ENCODE measurements around the gene SLC2A6. TPM values are rescaled to one million over a fixed set of nuclear protein-coding genes. Genes with fewer than 3 reads are reported as not detected.

The SLC2A6 gene
- total RNA-seq = 26.6 and 31.8 TPM in 2 replicates

GRCh38 chr9:133478851-133479711 is at the start of gene SLC2A6:
SLC2A6 (minus strand) TSS chr9:133479099; CDS start chr9:133479059, 40 bp downstream.

GRCh38 chr9:133524679-133525228 is 45.9 kb upstream of the SLC2A6 start, which contains the start of gene MYMK:
MYMK (minus strand) TSS chr9:133524959; CDS start chr9:133524844, 115 bp downstream.

GRCh38 chr9:133459476-133460404 is 19.2 kb downstream of the SLC2A6 start, which contains the start of gene CACFD1:
CACFD1 (plus strand) TSS chr9:133459978; CDS start chr9:133460067, 89 bp downstream.

GRCh38 chr9:133421615-133422542 is 57.0 kb downstream of the SLC2A6 start, which contains the start of gene ADAMTS13:
ADAMTS13 (plus strand) TSS chr9:133422367; CDS start chr9:133422444, 77 bp downstream.

Other genes with a start within 250 kb of the SLC2A6 start
- gene ABO, start 203.9 kb downstream of the SLC2A6 start, total RNA-seq = not detected in 2 replicates
- gene SURF6, start 142.9 kb downstream of the SLC2A6 start, total RNA-seq = 13.0 and 17.6 TPM in 2 replicates
- 11.6 and 14.3 TPM in 2 replicates for gene MED22, start 131.0 kb downstream of the SLC2A6 start, total RNA-seq
- 2,199 and 3,178 TPM in 2 replicates for gene RPL7A, start 130.9 kb downstream of the SLC2A6 start, total RNA-seq
- gene SURF1, start 122.6 kb downstream of the SLC2A6 start, total RNA-seq = 31.9 and 43.9 TPM in 2 replicates
- gene SURF2, start 122.5 kb downstream of the SLC2A6 start, total RNA-seq = 13.1 and 16.9 TPM in 2 replicates
- 440 and 443 TPM in 2 replicates for gene SURF4, start 103.0 kb downstream of the SLC2A6 start, total RNA-seq
- gene STKLD1, start 102.7 kb downstream of the SLC2A6 start, total RNA-seq = 0.32 and 0.61 TPM in 2 replicates
- gene REXO4, start 61.1 kb downstream of the SLC2A6 start, total RNA-seq = 16.2 and 20.4 TPM in 2 replicates
- 0.65 and 1.1 TPM in 2 replicates for gene ADAMTS13, start 56.7 kb downstream of the SLC2A6 start, total RNA-seq
- gene CACFD1, start 19.1 kb downstream of the SLC2A6 start, total RNA-seq = 5.3 and 5.5 TPM in 2 replicates
- not detected in 2 replicates for gene MYMK, start 45.9 kb upstream of the SLC2A6 start, total RNA-seq
- under 0.01 TPM in 1 of 2 replicates, not detected in the other for gene ADAMTSL2, start 55.6 kb upstream of the SLC2A6 start, total RNA-seq
- gene FAM163B, start 130.3 kb upstream of the SLC2A6 start, total RNA-seq = not detected in 2 replicates
- not detected in 2 replicates for gene DBH, start 157.3 kb upstream of the SLC2A6 start, total RNA-seq